ENCODE data around the gene SLC2A13.

DNA sequence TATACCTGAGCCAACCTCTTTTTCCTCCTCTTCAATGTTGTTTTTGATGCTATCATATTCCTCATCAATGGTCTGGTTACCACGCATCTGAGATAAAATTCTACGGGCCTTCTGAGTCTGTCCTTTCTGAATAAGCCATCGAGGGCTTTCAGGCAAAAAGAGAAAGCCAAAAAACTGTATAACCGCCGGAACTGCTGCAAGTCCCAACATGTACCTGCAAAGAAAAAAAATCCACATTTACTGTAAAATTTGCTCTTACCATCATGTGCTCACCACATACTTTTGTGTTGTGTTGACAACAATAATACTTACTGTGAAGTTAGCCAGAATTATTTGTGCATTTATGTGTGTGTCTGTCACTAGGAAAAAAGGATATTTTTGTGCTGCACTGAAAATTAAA, 77.6 kb downstream of the SLC2A13 start:
- TF ChIP-seq, protein P1, sequence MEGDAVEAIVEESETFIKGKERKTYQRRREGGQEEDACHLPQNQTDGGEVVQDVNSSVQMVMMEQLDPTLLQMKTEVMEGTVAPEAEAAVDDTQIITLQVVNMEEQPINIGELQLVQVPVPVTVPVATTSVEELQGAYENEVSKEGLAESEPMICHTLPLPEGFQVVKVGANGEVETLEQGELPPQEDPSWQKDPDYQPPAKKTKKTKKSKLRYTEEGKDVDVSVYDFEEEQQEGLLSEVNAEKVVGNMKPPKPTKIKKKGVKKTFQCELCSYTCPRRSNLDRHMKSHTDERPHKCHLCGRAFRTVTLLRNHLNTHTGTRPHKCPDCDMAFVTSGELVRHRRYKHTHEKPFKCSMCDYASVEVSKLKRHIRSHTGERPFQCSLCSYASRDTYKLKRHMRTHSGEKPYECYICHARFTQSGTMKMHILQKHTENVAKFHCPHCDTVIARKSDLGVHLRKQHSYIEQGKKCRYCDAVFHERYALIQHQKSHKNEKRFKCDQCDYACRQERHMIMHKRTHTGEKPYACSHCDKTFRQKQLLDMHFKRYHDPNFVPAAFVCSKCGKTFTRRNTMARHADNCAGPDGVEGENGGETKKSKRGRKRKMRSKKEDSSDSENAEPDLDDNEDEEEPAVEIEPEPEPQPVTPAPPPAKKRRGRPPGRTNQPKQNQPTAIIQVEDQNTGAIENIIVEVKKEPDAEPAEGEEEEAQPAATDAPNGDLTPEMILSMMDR (IDR thresholded peaks at IDR 0.05) = no peak
- no peak for TF ChIP-seq POLR2A (IDR thresholded peaks at IDR 0.05)
- TF ChIP-seq EP300 (IDR thresholded peaks at IDR 0.05) = no peak

Measured in tibial nerve (tissue), 4 donors.